PC-9 (cell line): ENCODE results near the gene TNF.
A peak's percentile ranks its signal among the peaks of the same experiment; 100 is the strongest.

Source experiments
- CTCF ChIP-seq: fragments of 200-600 bp; sonication (generic); conservative IDR thresholded peaks from 2 replicates; pipeline ENCODE4 v1.6.1; 2017; ENCODE audit warnings: mixed run types, antibody characterized with exemption, mild to moderate bottlenecking, moderate library complexity
- EZH2 ChIP-seq: fragments of 200-600 bp; sonication (generic); IDR thresholded peaks from 2 replicates; pipeline ENCODE4 v1.8.0; 2017; ENCODE audit warnings: antibody characterized with exemption, low read depth

- TF ChIP-seq EZH2 (no peak), CTCF (peak; percentile 53)
Observed at GRCh38 chr6:31597006-31597405, 21.6 kb downstream of the TNF start.
